Measurements from ENCODE around the gene TNFRSF18. TPM values are rescaled to one million over a fixed set of nuclear protein-coding genes. Genes with fewer than 3 reads are reported as not detected.

Gene TNFRSF18, protein sequence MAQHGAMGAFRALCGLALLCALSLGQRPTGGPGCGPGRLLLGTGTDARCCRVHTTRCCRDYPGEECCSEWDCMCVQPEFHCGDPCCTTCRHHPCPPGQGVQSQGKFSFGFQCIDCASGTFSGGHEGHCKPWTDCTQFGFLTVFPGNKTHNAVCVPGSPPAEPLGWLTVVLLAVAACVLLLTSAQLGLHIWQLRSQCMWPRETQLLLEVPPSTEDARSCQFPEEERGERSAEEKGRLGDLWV
- 0.09 to 0.63 TPM (median 0.21 TPM) in 3 replicates for polyA plus RNA-seq
- not detected for polyA plus RNA-seq (2011; ENCODE audit: low read depth)
- 0.07 and 0.34 TPM in 2 replicates for polyA plus RNA-seq (2011; cell fraction: cytosol; rRNA removed)
- polyA plus RNA-seq (2011; cell fraction: nucleus; rRNA removed): 0.23 and 0.88 TPM in 2 replicates
- polyA plus RNA-seq (2012; ENCODE audit: low replicate concordance): 0.18 and 0.21 TPM in 2 replicates
- polyA minus RNA-seq: not detected in 3 replicates
- polyA minus RNA-seq (2011; cell fraction: cytosol; rRNA and poly(A)+ RNA removed): not detected
- polyA minus RNA-seq (2011; cell fraction: nucleus; rRNA and poly(A)+ RNA removed): 0.78 TPM in 1 of 2 replicates, not detected in the other

GRCh38 chr1:1206376-1206965 lies at the start of gene TNFRSF18:
TNFRSF18 (minus strand) TSS chr1:1206592; CDS start chr1:1206571, 21 bp downstream.
- Histone ChIP-seq H3K9me1 (ENCODE audit: control insufficient read depth, extremely low read depth, insufficient read depth, low read length) (no peaks in the 10 kb centered on the region), H3K27me3 (ENCODE audit: control insufficient read depth, extremely low read depth, insufficient read depth, low read length) (peaks cover 40% of the 10 kb centered on the region), H3K4me2 (ENCODE audit: control insufficient read depth, extremely low read depth, insufficient read depth, low read depth, low read length) (peak within 1 kb of the TSS; percentile 66), H3K4me1 (ENCODE audit: control insufficient read depth, extremely low read depth, insufficient read depth, low read length) (peaks cover 6% of the 10 kb centered on the region), H3K79me2 (ENCODE audit: control insufficient read depth, insufficient read depth, low read length) (no peaks in the 10 kb centered on the region), H2AFZ (ENCODE audit: control insufficient read depth, low read length) (peak within 1 kb of the TSS; percentile 33), H3K9me3 (ENCODE audit: control insufficient read depth, low read depth, low read length) (no peaks in the 10 kb centered on the region), H3K36me3 (ENCODE audit: control insufficient read depth in 2 of 2, extremely low read depth in 1 of 2, insufficient read depth in 2 of 2, low read length in 2 of 2) (no peaks in the 10 kb centered on the region), H3K9ac (ENCODE audit: control insufficient read depth, extremely low read depth, insufficient read depth, low read length) (no peak within 1 kb of the TSS), H3K4me3 (ENCODE audit: control insufficient read depth in 2 of 3, extremely low read depth in 1 of 3, insufficient read depth in 2 of 3, low read depth in 1 of 3, low read length in 3 of 3) (peak within 1 kb of the TSS in 2 of 3 experiments; percentile 22 to 46), H4K20me1 (ENCODE audit: control insufficient read depth, extremely low read depth, insufficient read depth, low read length) (no peaks in the 10 kb centered on the region), H3K27ac (ENCODE audit: control insufficient read depth, insufficient read depth, low read length) (no peak within 1 kb of the TSS)
- TF ChIP-seq, protein P1, sequence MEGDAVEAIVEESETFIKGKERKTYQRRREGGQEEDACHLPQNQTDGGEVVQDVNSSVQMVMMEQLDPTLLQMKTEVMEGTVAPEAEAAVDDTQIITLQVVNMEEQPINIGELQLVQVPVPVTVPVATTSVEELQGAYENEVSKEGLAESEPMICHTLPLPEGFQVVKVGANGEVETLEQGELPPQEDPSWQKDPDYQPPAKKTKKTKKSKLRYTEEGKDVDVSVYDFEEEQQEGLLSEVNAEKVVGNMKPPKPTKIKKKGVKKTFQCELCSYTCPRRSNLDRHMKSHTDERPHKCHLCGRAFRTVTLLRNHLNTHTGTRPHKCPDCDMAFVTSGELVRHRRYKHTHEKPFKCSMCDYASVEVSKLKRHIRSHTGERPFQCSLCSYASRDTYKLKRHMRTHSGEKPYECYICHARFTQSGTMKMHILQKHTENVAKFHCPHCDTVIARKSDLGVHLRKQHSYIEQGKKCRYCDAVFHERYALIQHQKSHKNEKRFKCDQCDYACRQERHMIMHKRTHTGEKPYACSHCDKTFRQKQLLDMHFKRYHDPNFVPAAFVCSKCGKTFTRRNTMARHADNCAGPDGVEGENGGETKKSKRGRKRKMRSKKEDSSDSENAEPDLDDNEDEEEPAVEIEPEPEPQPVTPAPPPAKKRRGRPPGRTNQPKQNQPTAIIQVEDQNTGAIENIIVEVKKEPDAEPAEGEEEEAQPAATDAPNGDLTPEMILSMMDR (optimal IDR thresholded peaks at IDR 0.05 in 1 of 3, IDR thresholded peaks at IDR 0.05 in 1 of 3, conservative IDR thresholded peaks at IDR 0.05 in 1 of 3; ENCODE audit: extremely low read depth in 1 of 3, insufficient read depth in 2 of 3, low read length in 3 of 3): no peak
- TF ChIP-seq EZH2 (IDR thresholded peaks at IDR 0.05; ENCODE audit: low read length): peak; percentile 43
- FAIRE-seq (no peak), DNase-seq (ENCODE audit: low read depth, low spot score) (no peak)
- dilution Hi-C loops (cut with MboI; ENCODE audit: extremely low pct_ligation_motif_present, low sequenced_read_pairs): no loop called here

- no peak overlapping the region for H3K27ac ChIP-seq (ENCODE audit: control insufficient read depth, insufficient read depth, low read length)
- dilution Hi-C loops (cut with MboI; ENCODE audit: extremely low pct_ligation_motif_present, low sequenced_read_pairs): no loop called here
- no peaks in the 10 kb centered on the region for H3K9me3 ChIP-seq (ENCODE audit: control insufficient read depth, low read depth, low read length)
- FAIRE-seq (no peak), DNase-seq (ENCODE audit: low read depth, low spot score) (no peak)
- no peak overlapping the region for H3K4me2 ChIP-seq (ENCODE audit: control insufficient read depth, extremely low read depth, insufficient read depth, low read depth, low read length)
- H3K4me1 ChIP-seq (ENCODE audit: control insufficient read depth, extremely low read depth, insufficient read depth, low read length): peaks cover 16% of the 10 kb centered on the region
- peaks cover 3% of the 10 kb centered on the region for H3K79me2 ChIP-seq (ENCODE audit: control insufficient read depth, insufficient read depth, low read length)
- H3K36me3 ChIP-seq (ENCODE audit: control insufficient read depth in 2 of 2, extremely low read depth in 1 of 2, insufficient read depth in 2 of 2, low read length in 2 of 2): peaks cover 27 to 33% of the 10 kb centered on the region in 2 experiments
- H4K20me1 ChIP-seq (ENCODE audit: control insufficient read depth, extremely low read depth, insufficient read depth, low read length): peaks cover 11% of the 10 kb centered on the region
- TF ChIP-seq EZH2 (IDR thresholded peaks at IDR 0.05; ENCODE audit: low read length): no peak
- TF ChIP-seq, protein P1 (optimal IDR thresholded peaks at IDR 0.05 in 1 of 3, IDR thresholded peaks at IDR 0.05 in 1 of 3, conservative IDR thresholded peaks at IDR 0.05 in 1 of 3; ENCODE audit: extremely low read depth in 1 of 3, insufficient read depth in 2 of 3, low read length in 3 of 3): no peak
- no peak overlapping the region for H3K4me3 ChIP-seq (ENCODE audit: control insufficient read depth in 2 of 3, extremely low read depth in 1 of 3, insufficient read depth in 2 of 3, low read depth in 1 of 3, low read length in 3 of 3)
- no peak overlapping the region for H3K9ac ChIP-seq (ENCODE audit: control insufficient read depth, extremely low read depth, insufficient read depth, low read length)
- no peaks in the 10 kb centered on the region for H3K9me1 ChIP-seq (ENCODE audit: control insufficient read depth, extremely low read depth, insufficient read depth, low read length)
- H3K27me3 ChIP-seq (ENCODE audit: control insufficient read depth, extremely low read depth, insufficient read depth, low read length): no peaks in the 10 kb centered on the region
- no peak overlapping the region for H2AFZ ChIP-seq (ENCODE audit: control insufficient read depth, low read length)
Measured at GRCh38 chr1:1255611-1256010, 49.2 kb upstream of the TNFRSF18 start.

Measured in keratinocyte (primary cell).